Stimulated activated CD4-positive, alpha-beta T cell treated with anti-CD3 and anti-CD28 coated beads, Interleukin-15, amount 100 ng/mL, for 24 hours (primary cell): Measurements from ENCODE around the gene SEMA4A.
"Not testable (repeated sequence)": the region's sequence is repeated elsewhere in the genome, so short reads cannot be mapped to it uniquely, and the experiment has no call there.

Experiments
- DNase-seq: peaks from one replicate; pipeline ENCODE4 v3.0.0-alpha.2; 2020

The SEMA4A gene

DNA sequence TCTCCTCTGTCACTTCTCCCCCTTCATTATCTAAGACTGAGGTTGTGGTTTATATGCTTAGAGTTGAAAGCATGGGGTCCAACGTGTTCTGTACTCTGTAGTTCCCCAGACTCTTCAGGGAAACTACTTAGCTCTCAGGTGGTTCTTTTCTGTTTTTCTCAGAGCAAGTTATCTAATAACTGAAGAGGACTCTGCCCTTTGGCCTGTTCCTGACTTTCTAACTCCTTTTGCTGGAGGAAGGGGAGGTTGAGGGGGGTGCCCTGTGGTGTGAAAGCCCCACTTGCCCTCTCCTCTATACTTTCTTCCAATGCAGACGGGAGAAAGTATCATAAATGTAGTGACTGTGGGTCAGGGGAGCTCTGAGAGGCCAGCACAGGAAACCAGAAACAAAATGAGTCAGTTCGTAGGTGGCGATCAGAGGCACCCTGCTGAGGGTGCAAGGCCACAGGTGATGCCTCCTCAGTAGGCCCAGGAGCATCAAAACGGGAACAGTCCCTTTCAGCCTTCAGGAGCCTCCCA is 45.5 kb downstream of the SEMA4A start:
- peak; percentile 49 for DNase-seq

GRCh38 chr1:156200044-156200443 is 46.7 kb downstream of the SEMA4A start:
- no peak for DNase-seq

- no peak for DNase-seq
Observed at GRCh38 chr1:156203331-156203730, 49.9 kb downstream of the SEMA4A start.

- no peak for DNase-seq
Observed at GRCh38 chr1:156204686-156205085, 51.3 kb downstream of the SEMA4A start.

GRCh38 chr1:156211243-156211642 is 57.9 kb downstream of the SEMA4A start:
- DNase-seq: no peak

- DNase-seq: no peak
Observed at GRCh38 chr1:156212130-156212529, 58.7 kb downstream of the SEMA4A start.

DNA sequence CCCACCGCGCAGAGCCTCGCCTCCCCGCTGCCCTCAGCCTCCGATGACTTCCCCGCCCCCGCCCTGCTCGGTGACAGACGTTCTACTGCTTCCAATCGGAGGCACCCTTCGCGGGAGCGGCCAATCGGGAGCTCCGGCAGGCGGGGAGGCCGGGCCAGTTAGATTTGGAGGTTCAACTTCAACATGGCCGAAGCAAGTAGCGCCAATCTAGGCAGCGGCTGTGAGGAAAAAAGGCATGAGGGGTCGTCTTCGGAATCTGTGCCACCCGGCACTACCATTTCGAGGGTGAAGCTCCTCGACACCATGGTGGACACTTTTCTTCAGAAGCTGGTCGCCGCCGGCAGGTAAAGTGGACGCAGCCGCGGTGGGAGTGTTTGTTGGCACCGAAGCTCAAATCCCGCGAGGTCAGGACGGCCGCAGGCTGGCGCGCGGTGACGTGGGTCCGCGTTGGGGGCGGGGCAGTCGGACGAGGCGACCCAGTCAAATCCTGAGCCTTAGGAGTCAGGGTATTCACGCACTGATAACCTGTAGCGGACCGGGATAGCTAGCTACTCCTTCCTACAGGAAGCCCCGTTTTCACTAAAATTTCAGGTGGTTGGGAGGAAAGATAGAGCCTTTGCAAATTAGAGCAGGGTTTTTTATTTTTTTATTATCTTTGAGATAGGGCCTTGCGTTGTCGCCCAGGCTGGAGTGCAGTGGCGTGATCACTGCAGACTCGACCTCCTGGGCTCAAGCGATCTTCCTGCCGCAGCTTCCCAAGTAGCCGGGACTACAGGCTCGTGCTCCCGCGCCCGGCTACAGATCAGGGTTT is 59.7 kb downstream of the SEMA4A start, which contains the start of gene PMF1:
Gene PMF1 (plus strand): TSS at position 175 of the 811 bp plus-strand sequence. CDS start 9 bp downstream, at position 184.
- peak; percentile 99 for DNase-seq

- DNase-seq: no peak
Observed at GRCh38 chr1:156213644-156213966, 60.2 kb downstream of the SEMA4A start.

GRCh38 chr1:156214024-156214748 is 60.8 kb downstream of the SEMA4A start:
- DNase-seq: peak; percentile 50

- not testable (repeated sequence) for DNase-seq
Observed at GRCh38 chr1:156216361-156217086, 63.1 kb downstream of the SEMA4A start.

- DNase-seq: peak; percentile 52
Observed at GRCh38 chr1:156217871-156218270, 64.5 kb downstream of the SEMA4A start.

- no peak for DNase-seq
Observed at GRCh38 chr1:156220226-156220625, 66.8 kb downstream of the SEMA4A start.

DNA sequence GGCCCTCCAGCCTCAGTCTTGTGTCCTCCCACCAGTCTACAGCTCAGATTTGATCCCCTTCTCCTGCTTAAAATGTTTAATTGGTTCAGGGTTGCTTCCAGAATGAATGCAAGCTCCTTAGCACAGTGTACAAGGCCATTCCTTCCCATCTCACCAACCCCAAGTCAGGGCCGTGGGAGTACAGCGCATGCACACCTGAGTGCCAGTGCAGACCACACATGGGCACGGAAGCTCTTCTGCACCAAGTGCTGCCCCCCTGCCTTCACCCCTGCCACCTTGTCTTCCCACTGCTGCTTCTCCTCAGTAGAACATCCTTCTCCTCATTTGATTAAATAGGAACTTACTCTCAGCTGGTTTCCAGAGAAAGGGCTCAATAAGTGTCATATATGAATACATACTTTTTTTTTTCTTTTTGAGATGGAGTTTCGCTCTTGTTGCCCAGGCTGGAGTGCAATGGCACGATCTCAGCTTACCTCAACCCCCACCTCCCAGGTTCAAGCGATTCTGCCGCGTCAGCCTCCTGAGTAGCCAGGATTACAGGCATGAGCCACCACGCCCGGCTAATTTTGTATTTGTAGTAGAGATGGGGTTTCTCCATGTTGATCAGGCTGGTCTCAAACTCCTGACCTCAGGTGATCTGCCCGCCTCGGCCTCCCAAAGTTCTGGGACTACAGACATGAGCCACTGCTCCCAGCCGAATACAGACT is 68.8 kb downstream of the SEMA4A start:
- peak; percentile 41 for DNase-seq

DNA sequence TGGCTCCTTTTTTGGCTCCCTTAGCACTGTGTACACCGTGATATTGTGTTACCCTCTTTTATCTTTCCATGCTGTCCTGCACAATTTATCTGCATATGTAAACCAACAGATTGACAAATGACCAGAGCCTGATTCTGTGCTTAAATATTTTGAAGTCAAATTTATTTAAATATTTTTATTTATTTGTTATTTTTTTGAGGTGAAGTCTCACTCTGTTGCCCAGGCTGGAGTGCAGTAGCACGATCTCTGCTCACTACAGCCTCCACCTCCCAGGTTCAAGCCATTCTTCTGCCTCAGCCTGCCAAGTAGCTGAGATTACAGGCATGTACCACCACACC is 72.3 kb downstream of the SEMA4A start:
- DNase-seq: peak; percentile 4

DNA sequence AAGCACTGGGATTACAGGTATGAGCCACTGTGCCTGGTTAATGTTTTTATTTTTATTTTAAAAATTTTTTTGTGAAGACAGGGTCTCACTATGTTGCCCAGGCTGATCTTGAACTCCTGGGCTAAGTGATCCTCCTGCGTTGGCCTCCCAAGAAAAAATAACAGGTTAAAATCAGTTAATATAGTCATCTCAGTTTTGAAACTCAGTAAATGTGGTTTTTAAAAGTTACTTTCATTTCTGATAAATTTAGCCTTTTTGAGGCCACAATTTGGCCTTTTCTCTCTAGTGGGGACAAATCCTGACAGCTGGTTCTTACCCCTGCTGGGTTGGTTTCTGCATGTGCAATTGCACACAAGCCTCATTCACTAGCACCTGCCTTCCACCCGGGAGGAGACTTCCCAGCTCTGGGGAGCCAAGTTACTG is 72.7 kb downstream of the SEMA4A start:
- peak; percentile 55 for DNase-seq

GRCh38 chr1:156226782-156227181 is 73.4 kb downstream of the SEMA4A start:
- DNase-seq: no peak
